HG02840 (cell line): ENCODE data around the gene WDR87.

Experiments used
- ATAC-seq: cut with Tn5 transposase; IDR thresholded peaks from one replicate; pipeline ENCODE4 v1.9.1; 2021; ENCODE audit warnings: mild to moderate bottlenecking, moderate library complexity, moderate number of reproducible peaks; ENCODE audit not compliant: unreplicated experiment, low FRiP score

WDR87 gene

DNA sequence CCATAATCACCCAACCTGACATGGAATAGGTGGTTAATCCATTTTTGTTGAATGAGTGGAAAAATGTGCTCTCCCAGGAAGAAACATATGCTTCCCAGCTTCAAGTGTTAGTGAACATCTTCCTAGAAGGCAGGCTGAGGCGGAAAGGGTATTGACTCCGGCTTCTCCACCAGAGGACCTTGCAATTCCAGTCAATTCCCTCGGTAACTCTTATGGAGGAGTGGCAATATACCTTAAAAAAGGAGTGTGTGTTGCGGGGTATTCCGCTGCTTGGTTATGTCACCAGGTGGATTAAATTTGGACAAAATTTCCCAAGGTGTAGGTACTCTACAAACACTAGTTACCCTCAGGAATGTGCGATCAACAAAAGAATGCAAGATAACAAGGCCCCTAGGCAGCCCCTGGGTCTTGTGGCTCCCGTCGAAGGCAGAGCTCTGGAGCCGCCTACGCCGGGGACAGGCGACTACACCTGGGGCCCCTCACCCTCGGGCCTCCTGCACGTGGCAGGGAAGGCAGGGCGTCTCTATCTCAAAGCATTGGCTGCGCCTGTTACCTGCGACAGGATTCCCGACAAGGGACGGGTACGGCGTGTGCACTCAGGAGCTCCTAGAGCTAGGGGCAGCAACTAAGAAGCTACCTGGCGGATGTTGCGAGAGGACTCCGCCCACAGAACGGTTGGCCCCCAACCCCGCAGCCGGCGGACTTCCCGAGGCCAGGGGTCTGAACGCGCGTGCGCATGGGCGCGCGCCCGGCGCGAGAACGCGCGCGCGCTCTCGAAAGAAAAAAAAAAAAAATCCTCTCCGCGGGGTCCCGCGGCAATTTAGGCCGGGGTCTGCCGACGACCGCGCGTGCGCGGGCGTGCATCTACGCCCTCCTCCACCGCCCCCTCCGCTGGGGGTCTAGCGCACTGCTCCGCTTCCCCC, at the start of gene WDR87:
TSS of gene WDR87 (minus strand) at position 649 of the 923 bp plus-strand sequence. CDS start 8,355 bp downstream, outside the sequence.
- peak; percentile 35 for ATAC-seq

DNA sequence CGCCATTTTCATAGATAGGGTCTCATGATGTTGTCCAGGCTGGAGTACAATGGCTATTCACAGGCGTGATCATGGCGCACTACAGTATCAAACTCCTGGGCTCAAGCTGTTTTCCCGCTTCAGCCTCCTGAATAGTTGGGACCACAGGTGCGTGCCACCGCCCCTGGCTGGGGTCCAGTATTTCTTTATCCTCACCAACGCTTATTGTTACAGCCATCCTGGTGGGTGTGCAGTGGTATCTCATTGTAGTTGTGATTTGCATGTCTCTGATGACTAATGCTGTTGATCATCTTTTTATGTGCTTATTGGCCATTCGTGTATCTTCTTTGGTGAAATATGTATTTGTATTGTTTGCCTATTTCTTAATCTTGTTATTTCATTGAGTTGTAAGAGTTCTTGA, 49.6 kb upstream of the WDR87 start:
- no peak for ATAC-seq

DNA sequence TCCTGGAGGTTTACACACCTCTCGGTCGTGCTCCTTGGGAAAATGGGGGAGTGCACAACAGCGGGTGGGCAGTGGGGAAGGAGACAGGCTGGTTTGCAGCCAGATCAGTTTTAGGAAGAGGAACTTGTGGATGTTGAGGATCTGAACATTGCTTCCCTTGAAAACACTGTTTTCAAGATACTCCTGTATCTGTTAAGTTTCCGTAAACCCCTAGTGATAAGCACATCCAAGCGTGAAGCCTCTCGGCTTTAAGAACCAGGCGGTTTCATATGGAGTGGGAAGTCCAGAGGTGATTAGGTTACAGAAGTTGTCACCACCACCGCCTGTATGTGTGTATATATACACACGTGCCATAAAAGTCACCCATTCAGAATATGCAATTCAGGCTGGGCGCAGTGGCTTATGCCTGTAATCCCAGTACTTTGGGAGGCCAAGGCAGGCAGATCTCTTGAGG, 48.1 kb upstream of the WDR87 start:
- no peak for ATAC-seq

DNA sequence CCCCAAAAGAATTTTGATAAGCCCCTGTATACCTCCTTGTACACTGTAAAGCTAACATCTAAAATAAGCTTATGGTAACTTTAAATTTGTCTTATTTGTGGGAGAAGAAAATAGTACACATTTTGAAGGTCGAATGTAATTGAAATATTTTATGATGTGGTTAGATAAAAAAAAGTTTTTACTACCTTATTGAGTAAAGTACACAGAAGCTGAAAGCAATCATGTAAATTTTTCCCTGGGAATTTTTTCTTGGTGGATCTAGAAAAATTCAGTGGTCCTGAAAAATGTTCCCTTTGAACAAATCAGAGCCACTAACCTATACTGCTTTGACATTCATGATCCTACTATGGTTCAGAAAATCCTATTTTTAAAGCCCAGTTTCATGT, 47.5 kb upstream of the WDR87 start:
- ATAC-seq: no peak

DNA sequence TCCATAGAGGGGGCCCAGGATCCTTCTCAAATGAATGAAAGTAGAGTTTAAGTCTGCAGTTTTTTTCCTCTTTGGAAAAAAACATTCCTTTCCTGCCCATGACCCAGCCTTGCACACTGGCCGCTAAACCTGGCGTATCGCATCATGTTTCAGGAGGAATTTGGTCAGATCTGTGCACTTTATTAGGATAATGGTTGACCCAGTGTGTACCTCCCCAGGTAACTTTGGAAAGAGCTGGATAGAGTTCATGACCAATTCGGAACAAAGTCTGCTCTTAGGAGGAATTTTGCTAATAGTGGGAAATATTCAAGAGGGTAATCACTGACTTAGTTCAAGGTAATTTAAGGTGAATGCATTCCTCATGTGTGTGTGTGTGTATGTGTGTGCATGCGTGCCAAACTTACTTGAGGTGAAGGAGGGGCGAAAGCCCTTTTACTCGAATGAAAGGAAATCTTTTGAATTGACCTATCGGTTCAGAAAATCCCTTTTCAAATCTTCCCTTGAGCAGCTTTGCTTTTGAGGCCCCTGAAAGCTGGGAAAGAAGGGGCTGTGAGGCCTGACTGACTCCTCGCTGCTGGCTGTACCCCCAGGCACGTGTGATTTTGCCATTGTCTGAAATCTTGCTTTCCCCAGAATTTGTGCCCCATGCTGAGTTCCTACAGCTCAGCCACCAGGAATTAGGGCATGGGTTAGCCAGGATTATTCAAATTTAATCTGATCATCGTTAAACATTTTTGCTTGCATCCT, 47.0 kb upstream of the WDR87 start:
- ATAC-seq: no peak

DNA sequence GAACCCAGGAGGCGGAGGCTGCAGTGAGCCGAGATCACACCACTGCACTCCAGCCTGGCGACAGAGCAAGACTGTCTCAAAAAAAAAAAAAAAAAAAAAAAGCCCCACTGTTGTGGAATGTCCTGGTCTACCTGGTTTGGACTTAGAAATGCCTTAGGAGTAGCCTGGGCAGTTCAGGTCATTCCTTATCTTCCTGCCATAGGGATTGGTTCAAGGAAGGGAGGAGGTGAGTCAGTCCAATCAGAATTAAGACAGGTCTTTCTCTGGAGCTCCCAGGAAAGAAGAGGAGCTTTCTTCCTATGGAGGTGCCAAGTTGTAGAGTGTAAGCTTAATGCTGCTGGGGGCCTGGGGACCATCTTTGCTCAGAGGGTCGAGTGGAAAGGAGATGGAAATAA, 45.4 kb upstream of the WDR87 start:
- ATAC-seq: no peak

DNA sequence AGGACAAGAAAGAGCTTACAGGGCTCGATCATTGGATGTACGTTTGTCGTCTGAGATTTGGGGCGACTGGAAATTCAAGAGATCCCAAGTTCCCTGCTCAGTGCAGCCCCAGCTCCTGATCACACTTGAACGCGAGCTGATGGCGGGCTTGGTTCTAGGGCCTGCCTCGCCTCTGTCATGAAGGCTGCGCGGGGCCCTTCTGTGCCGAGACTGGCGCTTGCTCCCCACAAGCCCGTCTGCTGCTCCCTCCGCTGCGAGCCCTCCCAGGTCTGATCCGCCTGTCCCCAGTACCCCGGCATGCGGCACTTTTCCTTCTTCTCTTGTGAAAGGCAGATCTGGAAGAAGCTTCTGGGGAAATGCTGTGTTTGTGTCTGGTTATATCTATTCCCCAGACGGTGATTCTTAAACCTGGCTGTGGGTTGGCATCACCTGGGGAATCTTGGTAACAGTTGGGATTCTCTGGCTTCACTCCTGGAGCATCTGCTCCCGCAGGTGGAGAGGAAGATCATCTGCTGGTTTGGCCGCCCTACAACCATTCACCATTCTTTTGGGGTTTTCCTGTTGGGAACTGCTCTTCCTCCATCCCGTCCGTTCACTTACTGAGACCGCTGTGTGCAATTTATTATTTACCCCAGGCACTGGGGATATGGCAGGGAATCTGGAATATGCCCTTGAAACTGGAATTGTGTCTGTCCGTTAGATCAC, 44.2 kb upstream of the WDR87 start:
- no peak for ATAC-seq

DNA sequence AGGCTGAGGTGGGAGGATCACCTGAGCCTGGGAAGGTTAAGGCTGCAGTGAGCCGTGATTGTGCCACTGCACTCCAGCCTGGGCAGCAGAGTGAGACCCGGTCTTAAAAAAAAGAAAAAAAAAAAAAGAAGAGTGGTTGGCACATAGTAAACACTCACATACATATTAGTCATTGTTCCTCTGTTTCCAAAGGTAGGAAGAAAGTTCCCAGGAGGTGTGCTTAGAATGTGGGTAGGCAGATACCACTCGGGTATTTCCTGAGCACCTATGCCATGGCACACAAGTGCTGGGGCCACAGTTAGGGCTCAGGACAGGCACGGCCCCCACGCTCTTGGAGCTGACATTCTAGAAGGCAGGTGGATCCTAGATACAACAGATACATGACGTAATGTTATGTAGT, 42.0 kb upstream of the WDR87 start:
- ATAC-seq: no peak

DNA sequence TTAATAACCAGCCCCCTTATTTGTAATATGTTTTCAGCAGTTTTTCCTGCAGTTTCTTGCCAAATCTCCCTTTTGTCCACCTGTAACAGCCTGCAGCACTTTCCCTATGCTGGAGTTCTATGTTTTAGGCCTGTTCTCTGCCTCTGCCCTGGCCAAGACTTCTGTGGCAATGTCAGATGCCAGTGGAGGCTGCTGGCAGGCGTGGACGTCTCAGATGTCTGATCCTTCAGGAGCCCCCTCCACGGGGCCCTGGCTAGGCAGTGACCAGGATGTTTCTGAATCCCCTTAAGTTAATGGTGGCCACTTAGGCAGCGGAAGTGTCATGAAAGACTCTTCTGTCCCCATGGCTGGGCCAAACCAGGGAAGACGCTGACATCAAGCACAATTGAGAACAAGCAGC, 41.4 kb upstream of the WDR87 start:
- no peak for ATAC-seq

DNA sequence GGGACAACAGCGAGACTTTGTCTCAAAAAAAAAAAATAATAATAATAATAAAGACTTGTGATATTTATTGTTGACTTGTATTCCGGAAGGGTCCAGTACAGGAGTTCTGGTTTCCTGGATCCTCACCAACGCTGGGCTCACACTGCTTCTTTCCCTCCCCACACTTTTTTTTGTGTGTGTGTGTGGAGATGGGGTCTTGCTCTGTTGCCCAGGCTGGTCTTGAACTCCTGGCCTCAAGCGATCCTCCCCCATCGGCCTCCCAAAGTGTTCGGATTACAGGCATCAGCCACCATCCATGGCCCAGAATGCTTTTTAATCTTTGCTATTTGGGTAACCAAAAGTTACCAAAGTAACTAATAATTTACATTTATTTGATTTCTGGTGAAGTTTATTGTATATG, 39.7 kb upstream of the WDR87 start:
- no peak for ATAC-seq

DNA sequence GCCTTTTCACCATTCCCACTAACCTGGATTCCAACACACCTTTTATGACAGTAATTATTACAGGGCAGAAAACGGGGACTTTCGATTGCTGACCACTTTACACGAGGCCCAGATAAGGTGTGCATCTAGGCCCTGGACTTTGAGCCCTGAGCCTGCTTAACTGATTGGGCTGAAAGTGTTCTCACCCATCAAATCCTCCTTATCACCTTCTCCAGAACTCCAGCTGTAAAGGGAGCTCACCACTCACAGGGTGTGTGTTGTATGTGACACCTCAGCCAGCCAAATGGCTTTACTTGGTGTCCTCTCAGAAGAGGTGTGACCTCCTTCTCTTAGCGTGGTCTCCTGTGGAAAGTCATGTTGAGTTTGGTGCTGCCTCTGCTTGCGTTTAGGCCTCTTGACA, 37.1 kb upstream of the WDR87 start:
- no peak for ATAC-seq

DNA sequence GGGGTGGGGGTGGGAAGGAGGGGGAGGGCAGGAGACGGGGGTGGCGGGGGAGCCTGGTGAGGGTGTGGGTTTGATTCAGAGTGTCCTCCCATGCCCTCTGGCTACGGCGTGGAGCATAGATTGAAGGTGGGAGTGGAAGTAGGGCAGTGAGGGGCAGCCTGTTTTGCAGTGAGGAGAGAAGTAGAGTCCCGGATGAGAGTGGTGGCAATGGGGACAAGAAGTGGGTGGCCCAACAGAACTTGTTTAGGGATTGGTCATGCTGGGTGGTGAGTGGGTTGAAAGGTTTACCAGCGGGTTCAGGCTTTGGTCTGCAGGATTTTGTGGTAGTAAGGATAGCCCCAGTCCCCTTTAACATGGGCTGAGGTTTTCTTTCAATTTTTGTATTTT, 36.1 kb upstream of the WDR87 start:
- ATAC-seq: no peak

DNA sequence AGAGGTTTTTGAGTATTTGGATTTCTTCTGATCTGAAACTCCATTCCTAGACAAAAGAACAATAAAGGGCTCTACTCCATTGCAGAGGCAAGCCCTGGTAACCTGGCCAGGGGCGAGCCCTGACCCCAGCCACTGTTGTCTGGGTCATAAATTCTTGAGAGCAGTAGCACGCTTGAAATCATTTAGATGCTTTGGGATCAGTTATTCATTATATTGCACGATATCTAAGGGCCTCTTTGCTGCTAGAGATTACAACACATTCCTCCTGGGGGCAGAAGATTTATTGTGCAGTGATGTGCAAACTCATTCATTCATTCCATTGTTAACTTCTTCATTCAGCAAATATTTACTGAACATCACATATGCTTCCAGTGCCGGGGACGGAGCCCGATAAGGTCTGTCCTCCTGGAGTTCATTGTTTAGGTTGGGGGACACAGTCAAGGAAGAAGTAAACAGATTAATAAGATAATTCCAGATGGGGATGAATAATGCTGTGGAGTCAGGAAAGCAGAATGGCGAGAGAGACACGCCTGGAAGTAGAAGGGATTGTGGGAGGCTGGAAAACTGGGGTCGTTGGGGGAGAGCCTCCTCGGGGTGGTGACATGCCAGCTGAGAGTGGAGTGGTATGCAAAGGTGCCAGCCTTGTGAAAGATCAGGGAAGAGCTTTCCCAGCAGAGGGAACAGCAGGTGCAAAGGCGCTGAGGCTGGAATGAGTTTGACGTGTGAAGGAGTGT, 35.6 kb upstream of the WDR87 start:
- ATAC-seq: no peak

DNA sequence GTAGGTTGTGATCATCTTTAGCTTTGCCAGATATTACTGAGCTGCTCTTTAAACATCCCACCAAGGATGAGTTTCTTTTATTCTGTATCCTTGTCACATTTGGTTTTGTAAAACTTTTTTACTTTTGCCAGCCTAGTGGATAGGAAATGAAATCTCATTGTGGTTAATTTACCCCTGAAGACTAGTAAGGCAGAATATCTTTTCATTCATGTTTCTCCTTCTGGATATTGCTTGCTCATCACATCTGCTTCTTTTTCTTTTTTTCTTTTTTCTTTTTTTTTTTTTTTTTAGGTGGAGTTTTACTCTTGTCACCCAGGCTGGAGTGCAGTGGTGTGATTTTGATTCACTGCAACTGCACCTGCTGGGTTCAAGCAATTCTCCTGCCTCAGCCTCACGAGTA, 32.0 kb upstream of the WDR87 start:
- no peak for ATAC-seq

DNA sequence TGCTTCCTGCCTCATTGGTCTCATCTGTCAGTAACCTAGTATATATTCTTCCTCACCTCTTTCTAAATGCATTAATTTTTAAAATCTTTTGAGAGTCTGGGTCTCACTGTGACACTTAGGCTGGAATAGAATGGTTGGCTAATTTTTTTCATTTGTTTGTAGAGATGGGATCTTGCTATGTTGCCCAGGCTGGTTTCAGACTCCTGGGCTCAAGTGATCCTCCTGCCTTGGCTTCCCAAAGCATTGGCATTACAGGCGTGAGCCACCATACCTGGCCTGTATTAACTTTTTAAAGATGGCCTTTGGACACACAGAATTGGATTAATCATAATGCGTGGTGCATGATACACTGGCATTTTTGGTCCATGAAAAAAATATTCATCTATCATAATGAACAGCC, 30.5 kb upstream of the WDR87 start:
- ATAC-seq: no peak

DNA sequence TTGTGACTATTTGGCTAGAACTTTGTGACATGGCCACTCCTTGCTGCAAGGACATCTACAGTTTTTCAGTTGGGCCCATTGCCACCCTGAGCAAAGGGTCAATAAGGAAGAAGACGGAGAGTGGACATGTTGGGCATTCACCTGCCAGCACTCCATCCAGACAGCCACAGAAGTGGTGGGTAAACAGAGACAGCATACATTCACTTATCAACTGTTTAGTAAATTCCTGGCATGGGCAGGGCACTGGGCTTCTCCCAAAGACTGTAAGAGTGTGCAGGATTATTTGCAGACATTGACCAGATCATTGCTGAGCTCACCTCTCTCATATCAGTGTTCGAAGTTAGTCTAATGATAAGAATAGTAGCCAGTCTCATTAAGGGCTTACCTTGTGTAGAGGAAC, 29.8 kb upstream of the WDR87 start:
- no peak for ATAC-seq

DNA sequence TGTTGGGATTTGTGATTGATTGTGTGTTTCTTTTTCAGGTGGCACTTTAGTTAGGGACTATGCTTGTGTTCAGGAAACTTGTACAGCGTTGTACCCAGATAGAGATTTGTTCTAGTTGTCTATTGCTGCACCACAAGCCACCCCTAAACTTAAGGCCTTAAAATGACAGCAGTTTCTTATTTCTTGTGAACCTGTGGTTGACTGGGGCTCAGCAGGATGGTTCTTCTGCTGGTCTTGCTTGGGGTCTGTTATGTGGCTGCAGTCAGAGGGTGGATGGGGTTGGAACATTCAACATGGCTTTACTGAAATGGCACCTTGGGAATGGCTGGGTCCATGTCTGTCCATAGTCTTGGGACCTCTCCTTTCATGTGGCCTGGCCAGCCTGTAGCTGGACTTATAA, 28.9 kb upstream of the WDR87 start:
- ATAC-seq: no peak

DNA sequence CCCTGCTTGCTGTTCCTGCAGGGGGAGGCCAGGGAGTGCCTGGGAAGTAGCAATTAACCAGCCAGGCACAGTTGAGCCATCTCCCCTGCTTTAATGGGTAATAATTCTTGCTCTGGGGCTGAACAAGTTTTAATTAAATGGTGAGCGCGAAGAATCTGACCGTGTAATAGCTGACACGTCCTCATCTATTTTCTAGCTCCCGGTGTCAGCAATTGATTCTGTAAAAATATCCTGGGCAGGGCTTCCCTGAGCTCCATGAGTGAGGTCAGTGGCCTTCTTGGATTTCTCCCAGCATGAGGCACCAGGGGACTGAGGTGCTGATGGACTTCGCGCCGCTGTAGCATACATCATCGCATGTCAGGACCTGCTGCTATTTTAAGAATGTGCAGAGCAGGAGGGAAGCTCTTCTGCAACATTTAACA, 27.6 kb upstream of the WDR87 start:
- no peak for ATAC-seq

DNA sequence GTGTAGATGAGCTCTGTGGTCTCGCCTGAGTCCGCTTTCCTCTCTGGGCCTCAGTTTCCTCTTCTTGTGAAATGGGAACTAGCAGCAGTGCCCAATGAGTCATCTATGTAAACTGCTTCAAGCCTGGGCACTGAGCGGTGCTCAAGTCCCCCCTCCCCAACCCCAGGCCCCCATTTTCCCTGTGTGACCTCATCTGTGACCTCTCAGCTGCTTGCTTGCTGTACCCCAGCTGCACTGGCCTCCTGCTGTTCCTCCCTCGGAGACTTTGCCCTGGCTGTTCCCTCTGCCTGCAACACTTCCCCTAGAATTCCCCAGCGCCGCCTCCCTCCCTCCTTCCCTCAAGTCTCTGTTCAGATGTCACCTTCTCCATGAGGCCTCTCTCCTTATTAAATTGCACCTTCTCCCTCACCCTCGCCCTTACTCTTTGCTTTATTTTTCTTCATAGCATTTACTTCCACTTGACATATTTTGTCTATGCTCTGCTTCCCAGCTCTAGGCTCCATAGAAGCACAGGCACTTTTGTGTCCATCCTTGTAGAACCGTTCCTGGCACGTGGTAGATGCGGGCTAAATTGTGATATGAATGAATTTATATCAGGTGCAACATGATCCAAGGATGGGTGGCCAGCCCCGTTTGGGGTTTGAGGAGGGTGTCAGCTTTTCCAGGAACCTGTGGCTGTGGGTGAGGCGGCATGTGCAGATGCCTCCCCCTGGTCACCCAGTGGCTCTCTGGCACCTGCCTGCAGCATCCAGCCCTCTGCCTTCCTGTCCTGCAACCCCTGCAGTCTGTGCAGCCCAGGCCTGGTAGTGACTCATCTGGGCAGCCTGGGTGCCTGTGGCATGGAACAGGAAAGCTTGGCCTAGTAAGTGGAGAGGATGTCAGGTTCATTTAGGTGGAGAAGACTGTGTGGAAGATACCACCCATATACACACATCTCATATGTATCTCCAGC, 26.9 kb upstream of the WDR87 start:
- ATAC-seq: no peak
